B cell (primary cell): ENCODE data around the gene NUP210. TPM values are rescaled to one million over a fixed set of nuclear protein-coding genes. Genes with fewer than 3 reads are reported as not detected.
A peak's percentile ranks its signal among the peaks of the same experiment; 100 is the strongest.

Source experiments
- ATAC-seq: fragments of 200-7000 bp; cut with Tn5 transposase; one replicate; pipeline ENCODE4 v1.10.0; 2021; ENCODE audit warnings: low read depth, mild to moderate bottlenecking, moderate number of reproducible peaks, moderate library complexity
- CTCF ChIA-PET: fragments of 350-600 bp; sonication (Branson Sonifier 250); formaldehyde crosslinking; loops from one replicate; lab custom pipeline; 2021; ENCODE audit warnings: antibody characterized with exemption, inconsistent platforms; lab: Charles Lee
- POLR2A ChIA-PET: fragments of 350-600 bp; sonication (Branson Sonifier 250); formaldehyde crosslinking; loops from one replicate; lab custom pipeline; 2021; ENCODE audit warnings: antibody characterized with exemption; lab: Charles Lee
- DNase-seq: peaks from one replicate; pipeline ENCODE4 v3.0.0; 2013
- H2AFZ ChIP-seq: 2 replicates; pipeline ENCODE4 v1.6.1; 2012; ENCODE audit warnings: mild to moderate bottlenecking, low read depth, low read length; ENCODE audit not compliant: insufficient read depth, poor library complexity, severe bottlenecking
- H3K27ac ChIP-seq, 2 donors: 1 replicate in 1 of 2; 2 replicates in 1 of 2; pipeline ENCODE4 v1.5.1; 2012 to 2013; ENCODE audit warnings: low read length in 2 of 2, mild to moderate bottlenecking in 2 of 2, moderate library complexity in 1 of 2
- H3K27me3 ChIP-seq, 4 experiments: fragments of 200-600 bp in 1 of 4; sonication (generic) in 1 of 4; replicated peaks in 1 of 4; 1 replicate in 2 of 4; 2 replicates in 2 of 4; pipeline versions ENCODE4 v1.6.1 to v1.7.0; 2013 to 2016; ENCODE audit warnings: low read length in 3 of 4, mild to moderate bottlenecking in 2 of 4, mixed read lengths in 1 of 4, moderate library complexity in 1 of 4; ENCODE audit not compliant: insufficient read depth in 4 of 4, control insufficient read depth in 3 of 4; ENCODE audit errors: control extremely low read depth in 1 of 4
- H3K36me3 ChIP-seq, 2 experiments: replicated peaks in 1 of 2; 1 replicate in 1 of 2; 2 replicates in 1 of 2; pipeline versions ENCODE4 v1.6.1 to v1.7.1; 2013; ENCODE audit warnings: low read length in 1 of 2; ENCODE audit not compliant: insufficient read depth in 2 of 2, control insufficient read depth in 1 of 2; ENCODE audit errors: control extremely low read depth in 1 of 2, extremely low read depth in 1 of 2
- H3K4me1 ChIP-seq, 2 donors: fragments of 200-600 bp in 1 of 2; sonication (generic) in 1 of 2; 1 replicate in 1 of 2; 2 replicates in 1 of 2; pipeline versions ENCODE4 v1.5.1 to v1.6.1; 2013 to 2017; ENCODE audit warnings: low read length in 2 of 2; ENCODE audit not compliant: control insufficient read depth in 2 of 2, insufficient read depth in 2 of 2
- H3K4me2 ChIP-seq: replicated peaks from 2 replicates; pipeline ENCODE3; 2012; ENCODE audit warnings: mild to moderate bottlenecking, low read depth, low read length; ENCODE audit not compliant: poor library complexity, severe bottlenecking
- H3K4me3 ChIP-seq, 5 experiments: fragments of 200-600 bp in 1 of 5; sonication (generic) in 1 of 5; 1 replicate in 3 of 5; 2 replicates in 2 of 5; pipeline versions ENCODE4 v1.5.1 to v1.7.0; 2011 to 2016; ENCODE audit warnings: low read length in 4 of 5, mild to moderate bottlenecking in 4 of 5, low read depth in 2 of 5, control low read depth in 1 of 5, moderate library complexity in 1 of 5; ENCODE audit not compliant: insufficient read depth in 1 of 5; ENCODE audit errors: control extremely low read depth in 1 of 5, extremely low read depth in 1 of 5
- H3K79me2 ChIP-seq: fragments of 200-600 bp; sonication (generic); one replicate; pipeline ENCODE4 v1.6.0; 2016; ENCODE audit warnings: low read length; ENCODE audit not compliant: control insufficient read depth, insufficient read depth
- H3K9ac ChIP-seq: fragments of 200-600 bp; sonication (generic); 2 replicates; pipeline ENCODE4 v1.6.1; 2017; ENCODE audit warnings: mild to moderate bottlenecking, low read length, moderate library complexity
- H3K9me3 ChIP-seq, 3 donors: one replicate each; pipeline versions ENCODE4 v1.6.1 to v1.7.1; 2013; ENCODE audit warnings: low read length in 2 of 3; ENCODE audit not compliant: control insufficient read depth in 2 of 3, insufficient read depth in 1 of 3; ENCODE audit errors: control extremely low read depth in 1 of 3
- H4K20me1 ChIP-seq: 2 replicates; pipeline ENCODE4 v1.6.0; 2012; ENCODE audit warnings: mild to moderate bottlenecking, low read length; ENCODE audit not compliant: insufficient read depth, control insufficient read depth, poor library complexity, severe bottlenecking
- H3K27ac Mint-ChIP-seq: one replicate; pipeline ENCODE4 v1.8.0; 2021; ENCODE audit warnings: mixed read lengths
- H3K27me3 Mint-ChIP-seq: one replicate; pipeline ENCODE4 v1.8.0; 2021; ENCODE audit warnings: mixed read lengths
- H3K4me1 Mint-ChIP-seq: one replicate; pipeline ENCODE4 v1.8.0; 2021; ENCODE audit warnings: mixed read lengths
- H3K4me3 Mint-ChIP-seq: one replicate; pipeline ENCODE4 v1.8.0; 2021; ENCODE audit warnings: mixed read lengths
- H3K9me3 Mint-ChIP-seq: one replicate; pipeline ENCODE4 v1.8.0; 2022; ENCODE audit warnings: mixed read lengths; ENCODE audit not compliant: insufficient read depth
- EZH2 ChIP-seq: IDR thresholded peaks from 2 replicates; pipeline ENCODE4 v1.6.1; 2012; ENCODE audit warnings: borderline replicate concordance, low read depth, mild to moderate bottlenecking, moderate library complexity, low read length; ENCODE audit not compliant: insufficient read depth, poor library complexity, severe bottlenecking
- WGBS: methylation state at CpG from one replicate; pipeline ENCODE4 v1.1.5; 2013; ENCODE audit warnings: missing lambda C conversion rate; ENCODE audit not compliant: insufficient coverage; 5-methylcytosine and 5-hydroxymethylcytosine counted together
- intact Hi-C: fragments of 100-400 bp; cut with micrococcal nuclease; formaldehyde crosslinking; loops from one replicate; pipeline ENCODE4 v1.10.0; 2022
- polyA plus RNA-seq: library from polyadenylated mRNA; depleted of rRNA; stranded (reverse); fragments of >200 nt; gene quantifications from 2 replicates; pipeline ENCODE4 v1.2.3, GENCODE V29; 2012
- total RNA-seq, 2 donors: library from RNA; stranded (reverse); fragments of 120-200 nt in 1 of 2; gene quantifications; 1 replicate in 1 of 2; 2 replicates in 1 of 2; pipeline versions ENCODE4 v1.2.3 to v1.2.4, GENCODE V29; 2013 to 2022
- TF ChIP-seq, protein P1 (sequence below): fragments of 200-600 bp; IDR thresholded peaks from one replicate; pipeline ENCODE4 v1.8.0; 2022; ENCODE audit warnings: antibody characterized with exemption, mild to moderate bottlenecking

Gene NUP210
- total and polyA plus RNA-seq, 2 donors (not counting 1 experiment from before 2014, with no cell fraction given), result 114 to 159 TPM

GRCh38 chr3:13282358-13282985, 137.7 kb downstream of the NUP210 start:
- H3K27ac ChIP-seq, result no peak overlapping the region
- Mint-ChIP-seq H3K4me3 (peak overlapping the region; percentile 84), H3K27me3 (peaks cover 50% of the 10 kb centered on the region), H3K27ac (no peak overlapping the region), H3K4me1 (peaks cover 13% of the 10 kb centered on the region), H3K9me3 (peaks cover 4% of the 10 kb centered on the region)
- H3K36me3 ChIP-seq, result no peaks in the 10 kb centered on the region
- no peaks in the 10 kb centered on the region for H3K79me2 ChIP-seq
- ATAC-seq (peak; percentile 35), DNase-seq (peak; percentile 63)
- H3K9ac ChIP-seq, result no peak overlapping the region
- intact Hi-C loops, result loop anchor here (2.0 kb wide), 2 partner anchors 170 to 190 kb away; no protein-coding TSS in a partner anchor
- H3K4me2 ChIP-seq, result peak overlapping the region; percentile 72
- H4K20me1 ChIP-seq, result peaks cover 7% of the 10 kb centered on the region
- peaks cover 8 to 42% (median 20%) of the 10 kb centered on the region in 3 donors for H3K9me3 ChIP-seq
- peak overlapping the region in 3 of 5 experiments; percentile 0 to 25 (median 17) for H3K4me3 ChIP-seq
- peaks cover 2 to 58% (median 37%) of the 10 kb centered on the region in 4 experiments for H3K27me3 ChIP-seq
- TF ChIP-seq EZH2, result no peak
- TF ChIP-seq, protein P1, sequence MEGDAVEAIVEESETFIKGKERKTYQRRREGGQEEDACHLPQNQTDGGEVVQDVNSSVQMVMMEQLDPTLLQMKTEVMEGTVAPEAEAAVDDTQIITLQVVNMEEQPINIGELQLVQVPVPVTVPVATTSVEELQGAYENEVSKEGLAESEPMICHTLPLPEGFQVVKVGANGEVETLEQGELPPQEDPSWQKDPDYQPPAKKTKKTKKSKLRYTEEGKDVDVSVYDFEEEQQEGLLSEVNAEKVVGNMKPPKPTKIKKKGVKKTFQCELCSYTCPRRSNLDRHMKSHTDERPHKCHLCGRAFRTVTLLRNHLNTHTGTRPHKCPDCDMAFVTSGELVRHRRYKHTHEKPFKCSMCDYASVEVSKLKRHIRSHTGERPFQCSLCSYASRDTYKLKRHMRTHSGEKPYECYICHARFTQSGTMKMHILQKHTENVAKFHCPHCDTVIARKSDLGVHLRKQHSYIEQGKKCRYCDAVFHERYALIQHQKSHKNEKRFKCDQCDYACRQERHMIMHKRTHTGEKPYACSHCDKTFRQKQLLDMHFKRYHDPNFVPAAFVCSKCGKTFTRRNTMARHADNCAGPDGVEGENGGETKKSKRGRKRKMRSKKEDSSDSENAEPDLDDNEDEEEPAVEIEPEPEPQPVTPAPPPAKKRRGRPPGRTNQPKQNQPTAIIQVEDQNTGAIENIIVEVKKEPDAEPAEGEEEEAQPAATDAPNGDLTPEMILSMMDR, result no peak
- ChIA-PET CTCF (interaction anchor here (0.6 to 3.5 kb wide), 9 partner anchors 11 to 441 kb away, joined by 3 to 53 read pairs (median 5); partner anchors contain the start of gene RPL32), POLR2A (no interaction called here)
- peaks cover 21% of the 10 kb centered on the region in 2 donors for H3K4me1 ChIP-seq
- no peak overlapping the region for H2AFZ ChIP-seq
- 3% methylated on average over 87 of the region's 87 CpGs for WGBS
